ENCODE measurements around the gene MAP3K9. TPM values are rescaled to one million over a fixed set of nuclear protein-coding genes. Genes with fewer than 3 reads are reported as not detected.

The MAP3K9 gene
- total RNA-seq, 4 donors from 2014 or later, result 0.20 to 1.5 (median 0.59) TPM

GRCh38 chr14:70802379-70802778, 6.9 kb downstream of the MAP3K9 start:
- peaks cover 0 to 25% of the 10 kb centered on the region in 2 donors for H3K27me3 ChIP-seq
- whole genome bisulfite sequencing, 2 donors, result 77 to 81% methylated on average over 1 of the region's 1 CpG
- H3K9me3 ChIP-seq, result no peaks in the 10 kb centered on the region
- no peaks in the 10 kb centered on the region for H3K4me1 ChIP-seq
- H3K36me3 ChIP-seq, result no peaks in the 10 kb centered on the region
- TF ChIP-seq EP300 (IDR thresholded peaks at IDR 0.05), result no peak
- TF ChIP-seq, protein P1, sequence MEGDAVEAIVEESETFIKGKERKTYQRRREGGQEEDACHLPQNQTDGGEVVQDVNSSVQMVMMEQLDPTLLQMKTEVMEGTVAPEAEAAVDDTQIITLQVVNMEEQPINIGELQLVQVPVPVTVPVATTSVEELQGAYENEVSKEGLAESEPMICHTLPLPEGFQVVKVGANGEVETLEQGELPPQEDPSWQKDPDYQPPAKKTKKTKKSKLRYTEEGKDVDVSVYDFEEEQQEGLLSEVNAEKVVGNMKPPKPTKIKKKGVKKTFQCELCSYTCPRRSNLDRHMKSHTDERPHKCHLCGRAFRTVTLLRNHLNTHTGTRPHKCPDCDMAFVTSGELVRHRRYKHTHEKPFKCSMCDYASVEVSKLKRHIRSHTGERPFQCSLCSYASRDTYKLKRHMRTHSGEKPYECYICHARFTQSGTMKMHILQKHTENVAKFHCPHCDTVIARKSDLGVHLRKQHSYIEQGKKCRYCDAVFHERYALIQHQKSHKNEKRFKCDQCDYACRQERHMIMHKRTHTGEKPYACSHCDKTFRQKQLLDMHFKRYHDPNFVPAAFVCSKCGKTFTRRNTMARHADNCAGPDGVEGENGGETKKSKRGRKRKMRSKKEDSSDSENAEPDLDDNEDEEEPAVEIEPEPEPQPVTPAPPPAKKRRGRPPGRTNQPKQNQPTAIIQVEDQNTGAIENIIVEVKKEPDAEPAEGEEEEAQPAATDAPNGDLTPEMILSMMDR (IDR thresholded peaks at IDR 0.05), result no peak
- no peak for TF ChIP-seq POLR2A (IDR thresholded peaks at IDR 0.05)
- H3K27ac ChIP-seq, result no peak overlapping the region
- DNase-seq (ENCODE audit: low spot score in 2 of 2), result no peak
- H3K4me3 ChIP-seq, result no peak overlapping the region

GRCh38 chr14:70801836-70802235, 7.5 kb downstream of the MAP3K9 start:
- H3K9me3 ChIP-seq, result no peaks in the 10 kb centered on the region
- DNase-seq (ENCODE audit: low spot score in 2 of 2), result no peak
- H3K4me3 ChIP-seq, result no peak overlapping the region
- no peak overlapping the region for H3K27ac ChIP-seq
- no peaks in the 10 kb centered on the region for H3K4me1 ChIP-seq
- no peak for TF ChIP-seq POLR2A (IDR thresholded peaks at IDR 0.05)
- TF ChIP-seq EP300 (IDR thresholded peaks at IDR 0.05), result no peak
- TF ChIP-seq, protein P1 (IDR thresholded peaks at IDR 0.05), result no peak
- WGBS, 2 donors, result 75% methylated on average over 5 of the region's 5 CpGs
- H3K27me3 ChIP-seq, result peaks cover 0 to 19% of the 10 kb centered on the region in 2 donors
- H3K36me3 ChIP-seq, result no peaks in the 10 kb centered on the region

GRCh38 chr14:70796551-70796950, 12.8 kb downstream of the MAP3K9 start:
- Histone ChIP-seq H3K9me3 (no peaks in the 10 kb centered on the region), H3K27ac (no peak overlapping the region), H3K4me1 (no peaks in the 10 kb centered on the region), H3K36me3 (no peaks in the 10 kb centered on the region), H3K27me3 (peaks cover 0 to 4% of the 10 kb centered on the region in 2 donors), H3K4me3 (no peak overlapping the region)
- TF ChIP-seq EP300 (IDR thresholded peaks at IDR 0.05), result no peak
- no peak for TF ChIP-seq POLR2A (IDR thresholded peaks at IDR 0.05)
- TF ChIP-seq, protein P1 (IDR thresholded peaks at IDR 0.05), result no peak
- DNase-seq (ENCODE audit: low spot score in 2 of 2), result no peak
- 94 to 95% methylated on average over 8 of the region's 8 CpGs for WGBS, 2 donors

GRCh38 chr14:70794294-70794693, 15.0 kb downstream of the MAP3K9 start:
- no peak overlapping the region for H3K27ac ChIP-seq
- WGBS, 2 donors, result 68 to 79% methylated on average over 3 of the region's 3 CpGs
- H3K4me1 ChIP-seq, result peaks cover 0 to 3% (median under 1%) of the 10 kb centered on the region in 4 donors
- H3K27me3 ChIP-seq, result no peaks in the 10 kb centered on the region
- no peaks in the 10 kb centered on the region for H3K9me3 ChIP-seq
- no peak overlapping the region for H3K4me3 ChIP-seq
- DNase-seq (ENCODE audit: low spot score in 2 of 2), result no peak
- H3K36me3 ChIP-seq, result no peaks in the 10 kb centered on the region
- TF ChIP-seq, protein P1 (IDR thresholded peaks at IDR 0.05), result no peak
- TF ChIP-seq EP300 (IDR thresholded peaks at IDR 0.05) (no peak), POLR2A (IDR thresholded peaks at IDR 0.05) (no peak)

GRCh38 chr14:70793637-70794036, 15.7 kb downstream of the MAP3K9 start:
- TF ChIP-seq EP300 (IDR thresholded peaks at IDR 0.05) (no peak), POLR2A (IDR thresholded peaks at IDR 0.05) (no peak)
- TF ChIP-seq, protein P1 (IDR thresholded peaks at IDR 0.05), result no peak
- Histone ChIP-seq H3K36me3 (no peaks in the 10 kb centered on the region), H3K27ac (no peak overlapping the region), H3K4me1 (peaks cover 0 to 9% (median 2%) of the 10 kb centered on the region in 4 donors), H3K9me3 (no peaks in the 10 kb centered on the region), H3K4me3 (no peak overlapping the region), H3K27me3 (no peaks in the 10 kb centered on the region)
- 94 to 98% methylated on average over 3 of the region's 3 CpGs for WGBS, 2 donors
- no peak for DNase-seq (ENCODE audit: low spot score in 2 of 2)
